ENCODE measurements around the gene THRAP3.
"Not testable (repeated sequence)": the region's sequence is repeated elsewhere in the genome, so short reads cannot be mapped to it uniquely, and the experiment has no call there.

Gene THRAP3

DNA sequence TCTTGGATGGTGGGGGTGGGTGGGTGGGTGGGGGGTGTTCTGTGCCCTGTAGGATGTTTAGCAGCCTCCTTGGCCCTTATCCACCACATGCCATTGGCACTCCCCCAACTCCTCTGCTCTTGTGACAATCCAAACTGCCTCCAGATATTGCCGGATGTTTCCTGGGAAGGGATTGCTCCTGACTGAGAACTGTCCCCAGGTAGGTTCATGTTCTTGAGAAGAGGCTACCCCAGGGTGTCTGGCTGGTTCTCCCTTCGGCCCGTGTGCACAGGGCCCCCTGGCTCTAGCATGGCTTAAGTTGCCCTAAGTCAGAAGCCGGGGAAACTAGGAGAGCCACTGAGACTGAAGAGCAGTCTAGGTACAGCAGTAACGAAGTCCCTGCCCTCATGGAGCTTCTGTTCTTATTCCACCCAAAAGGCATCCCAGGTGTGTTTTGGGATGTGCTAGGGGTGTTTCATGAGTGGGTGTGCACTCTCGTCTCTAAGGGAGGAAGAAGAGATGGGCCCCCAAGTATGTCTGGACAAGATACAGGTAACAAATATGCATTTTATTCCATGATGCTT, 19.8 kb upstream of the THRAP3 start:
- peak; percentile 60 for DNase-seq (ENCODE audit: low read depth, low spot score)

DNA sequence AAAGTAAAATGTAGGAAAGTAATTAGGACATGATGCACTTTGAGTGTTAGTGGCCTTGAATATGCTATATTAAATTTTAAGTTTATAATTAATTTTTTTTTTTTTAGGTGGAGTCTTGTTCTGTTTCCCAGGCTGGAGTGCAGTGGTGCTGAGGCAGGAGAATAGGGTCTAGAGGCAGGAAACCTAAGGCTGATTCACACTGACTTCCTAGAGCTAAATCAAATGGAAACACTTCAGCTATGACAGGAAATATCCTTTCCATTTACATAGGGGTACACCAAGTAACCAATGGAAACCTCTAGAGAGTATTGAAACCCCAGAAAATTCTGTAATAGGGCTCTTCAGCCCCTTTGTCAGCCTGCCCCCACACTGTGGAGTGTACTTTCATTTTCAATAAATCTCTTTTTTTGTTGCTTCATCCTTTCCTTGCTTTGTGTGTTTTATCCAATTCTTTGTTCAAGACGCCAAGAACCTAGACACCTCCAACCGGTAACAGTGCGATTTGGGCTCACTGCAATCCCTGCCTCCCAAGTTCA, 17.9 kb upstream of the THRAP3 start:
- DNase-seq (ENCODE audit: low read depth, low spot score) = no peak

DNA sequence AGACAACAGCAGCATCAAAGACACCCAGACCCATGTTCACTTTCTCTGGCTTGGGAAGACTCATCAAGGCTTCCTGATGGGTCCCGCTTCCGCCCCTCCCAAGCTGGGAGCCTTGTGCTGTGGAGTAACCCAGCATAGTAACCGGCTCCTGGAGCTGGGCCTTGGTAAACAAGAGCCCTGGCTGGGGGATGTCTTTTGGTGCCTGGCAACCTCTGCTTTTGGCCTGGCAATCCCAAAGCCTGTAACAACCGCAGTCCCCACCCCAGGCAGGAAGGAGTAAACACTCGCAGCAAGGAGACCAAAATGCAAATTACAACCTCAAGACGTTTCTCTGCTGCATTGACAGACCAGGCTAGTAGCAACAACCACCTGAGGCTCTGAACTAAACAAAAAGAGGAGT, 16.9 kb upstream of the THRAP3 start:
- DNase-seq (ENCODE audit: low read depth, low spot score) = peak; percentile 96

DNA sequence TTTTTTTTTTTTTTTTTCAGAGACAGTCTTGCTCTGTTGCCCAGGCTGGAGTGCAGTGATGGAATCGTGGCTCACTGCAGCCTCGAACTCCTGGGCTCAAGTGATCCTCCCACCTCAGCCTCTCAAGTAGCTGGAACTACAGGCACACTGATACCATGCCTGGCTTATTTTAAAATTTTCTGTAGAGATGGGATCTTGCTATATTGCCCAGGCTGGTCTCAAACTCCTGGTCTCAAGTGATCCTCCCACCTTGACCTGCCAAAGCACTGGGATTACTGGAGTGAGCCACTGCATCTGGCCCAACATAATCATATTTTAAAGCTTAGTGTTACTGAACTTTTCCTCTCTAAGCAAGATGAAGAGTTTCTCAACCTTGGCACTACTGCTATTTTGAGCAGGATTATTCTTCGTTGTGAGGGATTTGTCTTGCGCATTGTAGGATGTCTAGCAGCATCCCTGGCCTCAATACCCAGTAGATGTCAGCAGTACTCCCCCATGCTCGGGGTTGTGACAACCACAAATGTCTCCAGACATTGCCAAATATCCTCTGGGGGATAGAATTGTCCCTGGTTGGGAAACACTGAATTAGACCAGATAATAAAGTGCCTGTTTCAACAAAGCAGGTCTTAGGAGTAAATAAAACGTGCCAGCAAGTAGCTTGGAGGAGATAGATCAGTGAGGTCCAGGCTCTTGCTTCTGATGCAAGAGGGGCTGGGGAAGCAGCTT, 15.1 kb upstream of the THRAP3 start:
- DNase-seq (ENCODE audit: low read depth, low spot score) = no peak

DNA sequence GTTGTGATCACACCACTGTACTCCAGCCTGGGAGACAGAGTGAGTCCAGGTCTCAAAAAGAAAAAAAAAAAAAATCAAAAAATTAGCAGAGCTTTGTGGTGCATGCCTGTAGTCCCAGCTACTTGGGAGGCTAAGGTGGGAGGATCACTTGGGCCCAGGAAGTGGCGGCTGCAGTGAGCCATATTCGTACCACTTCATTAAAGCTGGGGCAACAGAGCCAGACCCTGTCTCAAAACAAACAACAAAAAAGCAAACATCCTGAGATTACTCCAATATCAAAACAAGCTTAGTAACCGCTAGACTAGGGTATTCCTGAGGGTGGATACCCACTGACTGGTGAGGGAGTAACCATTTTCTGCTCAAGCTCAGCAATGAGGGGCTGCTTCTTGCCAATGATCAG, 12.9 kb upstream of the THRAP3 start:
- no peak for DNase-seq (ENCODE audit: low read depth, low spot score)

DNA sequence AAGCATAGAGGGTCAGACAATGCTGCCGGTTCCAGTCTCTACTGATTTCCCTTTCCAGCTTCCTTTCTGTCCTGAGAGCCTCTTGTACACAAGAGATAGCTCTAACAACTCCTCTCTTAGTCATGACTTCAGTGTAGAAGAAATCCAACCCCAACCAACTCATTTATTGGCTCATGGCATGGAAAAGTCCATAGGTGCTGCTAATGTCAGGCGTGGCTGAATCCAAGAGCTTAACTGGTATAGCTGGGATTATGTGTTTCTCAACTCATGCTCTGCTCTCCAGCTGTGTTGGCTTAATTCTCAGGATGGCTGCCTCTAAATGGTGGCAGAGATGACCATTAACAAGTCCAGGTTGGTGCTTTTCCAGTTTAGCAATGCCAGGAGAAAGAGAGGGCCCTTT, 12.4 kb upstream of the THRAP3 start:
- DNase-seq (ENCODE audit: low read depth, low spot score) = no peak

DNA sequence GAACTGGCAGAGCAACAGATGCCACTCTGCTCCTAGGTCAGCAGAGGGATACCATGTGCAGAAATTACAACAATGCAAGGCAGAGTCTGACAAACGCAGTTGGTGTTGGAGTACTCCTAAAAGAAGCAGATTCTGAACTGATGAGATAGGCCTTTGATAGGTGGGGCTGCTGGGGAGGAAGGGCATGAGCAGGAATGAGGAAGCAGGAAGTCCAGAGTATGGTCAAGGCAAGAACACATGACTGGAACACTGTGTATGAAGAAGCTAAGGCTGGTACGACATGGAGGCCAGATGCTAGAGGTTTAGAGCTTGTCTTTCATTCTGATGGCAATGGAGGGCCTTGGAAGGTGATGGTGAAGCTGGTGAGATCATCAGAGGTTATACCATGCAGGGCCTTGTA, 11.5 kb upstream of the THRAP3 start:
- no peak for DNase-seq (ENCODE audit: low read depth, low spot score)

DNA sequence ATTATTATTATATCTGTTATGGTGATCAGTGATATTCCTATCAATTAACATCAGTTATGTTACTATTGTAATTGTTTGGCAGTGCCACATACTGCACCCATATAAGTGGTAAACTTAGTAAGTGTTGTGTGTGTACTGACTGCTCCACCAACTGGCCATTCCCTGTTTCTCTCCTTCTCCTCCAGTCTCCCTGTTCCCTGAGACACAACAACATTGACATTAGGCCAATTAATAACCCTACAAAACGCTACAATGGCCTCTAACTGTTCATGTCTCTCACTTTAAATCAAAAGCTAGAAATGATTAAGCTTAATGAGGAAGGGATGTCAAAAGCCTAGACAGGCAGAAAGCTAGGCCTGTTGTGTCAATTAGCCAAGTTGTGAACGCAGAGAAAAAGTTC, 6.6 kb upstream of the THRAP3 start:
- peak; percentile 68 for DNase-seq (ENCODE audit: low read depth, low spot score)

DNA sequence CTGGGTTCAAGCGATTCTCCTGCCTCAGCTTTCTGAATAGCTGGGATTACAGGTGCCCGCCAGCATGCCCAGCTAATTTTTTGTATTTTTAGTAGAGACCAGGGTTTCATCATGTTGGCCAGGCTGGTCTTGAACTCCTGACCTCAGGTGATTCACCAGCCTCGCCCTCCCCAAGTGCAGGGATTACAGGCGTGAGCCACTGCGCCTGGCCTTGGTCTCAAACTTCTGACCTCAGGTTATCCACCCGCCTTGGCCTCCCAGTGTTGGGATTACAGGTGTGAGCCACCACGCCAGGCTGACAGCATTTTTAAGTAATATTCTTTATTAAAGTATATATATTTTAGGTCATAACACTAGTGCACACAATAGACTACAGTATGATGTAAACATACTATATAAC, 2.3 kb upstream of the THRAP3 start:
- DNase-seq (ENCODE audit: low read depth, low spot score) = not testable (repeated sequence)

DNA sequence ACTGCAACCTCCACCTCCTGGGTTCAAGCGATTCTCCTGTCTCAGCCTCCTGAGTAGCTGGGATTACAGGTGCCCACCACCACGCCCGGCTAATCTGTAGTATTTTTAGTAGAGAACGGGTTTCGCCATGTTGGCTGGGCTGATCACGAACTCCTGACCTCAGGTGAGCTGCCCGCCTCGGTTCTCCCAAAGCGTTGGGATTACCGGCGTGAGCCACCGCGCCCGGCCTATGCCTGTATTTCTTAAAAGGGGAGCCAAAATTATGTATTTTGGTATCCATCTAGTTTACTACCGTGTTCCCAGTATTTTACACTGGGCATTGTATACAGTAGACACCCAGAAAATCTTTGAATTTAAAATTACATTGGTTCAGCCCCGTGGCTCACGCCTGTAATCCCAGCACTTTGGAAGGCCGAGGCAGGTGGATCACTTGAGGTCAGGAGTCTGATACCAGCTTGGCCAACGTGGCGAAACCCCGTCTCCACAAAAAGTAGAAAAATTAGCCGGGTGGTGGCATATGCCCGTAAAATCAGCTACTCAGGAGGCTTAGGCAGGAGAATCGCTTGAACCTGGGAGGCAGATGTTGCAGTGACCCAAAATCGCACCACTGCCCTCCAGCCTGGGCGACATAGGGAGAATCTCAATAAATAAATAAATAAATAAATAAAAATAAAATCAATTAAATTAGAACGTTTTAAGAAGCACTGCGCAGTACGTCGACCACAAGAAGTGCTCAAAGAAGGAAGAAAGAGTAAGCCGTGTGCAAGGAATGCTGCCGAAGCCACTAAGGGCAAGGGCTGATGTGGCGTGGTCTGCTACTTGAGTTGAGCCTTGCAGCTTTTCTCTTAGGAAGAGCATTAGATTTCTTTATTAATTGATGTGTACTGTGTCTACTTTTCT, 1.5 kb upstream of the THRAP3 start:
- no peak for DNase-seq (ENCODE audit: low read depth, low spot score)

DNA sequence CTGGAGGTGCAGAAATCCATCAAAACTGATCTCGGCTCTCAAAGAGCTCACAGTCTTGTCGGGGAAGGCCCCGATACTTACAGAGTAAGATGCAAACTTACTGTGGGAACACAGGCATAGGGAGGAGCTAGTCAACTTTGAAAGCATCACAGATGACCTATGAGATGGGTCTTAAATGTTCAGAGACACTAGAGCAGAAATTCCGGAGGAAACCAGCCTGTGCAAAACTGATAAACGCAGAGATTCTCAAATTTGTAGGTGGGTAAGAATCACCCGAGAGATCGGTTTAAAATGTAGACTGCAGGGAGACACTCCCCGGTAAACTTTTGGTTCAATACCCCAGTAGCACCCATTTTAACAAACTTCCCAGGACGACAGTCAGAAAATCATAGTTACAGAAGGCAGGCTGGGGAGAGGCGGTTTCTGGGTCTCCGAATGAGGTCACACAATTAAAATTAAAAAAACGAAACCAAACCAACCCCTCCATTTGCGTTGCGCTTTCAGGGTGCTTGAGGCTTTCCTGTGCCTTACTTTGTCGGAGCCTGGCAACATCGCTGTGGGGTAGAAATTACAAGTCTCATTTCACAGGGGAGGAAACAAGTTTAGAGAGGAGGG, 755 bp upstream of the THRAP3 start:
- DNase-seq (ENCODE audit: low read depth, low spot score) = peak; percentile 58

DNA sequence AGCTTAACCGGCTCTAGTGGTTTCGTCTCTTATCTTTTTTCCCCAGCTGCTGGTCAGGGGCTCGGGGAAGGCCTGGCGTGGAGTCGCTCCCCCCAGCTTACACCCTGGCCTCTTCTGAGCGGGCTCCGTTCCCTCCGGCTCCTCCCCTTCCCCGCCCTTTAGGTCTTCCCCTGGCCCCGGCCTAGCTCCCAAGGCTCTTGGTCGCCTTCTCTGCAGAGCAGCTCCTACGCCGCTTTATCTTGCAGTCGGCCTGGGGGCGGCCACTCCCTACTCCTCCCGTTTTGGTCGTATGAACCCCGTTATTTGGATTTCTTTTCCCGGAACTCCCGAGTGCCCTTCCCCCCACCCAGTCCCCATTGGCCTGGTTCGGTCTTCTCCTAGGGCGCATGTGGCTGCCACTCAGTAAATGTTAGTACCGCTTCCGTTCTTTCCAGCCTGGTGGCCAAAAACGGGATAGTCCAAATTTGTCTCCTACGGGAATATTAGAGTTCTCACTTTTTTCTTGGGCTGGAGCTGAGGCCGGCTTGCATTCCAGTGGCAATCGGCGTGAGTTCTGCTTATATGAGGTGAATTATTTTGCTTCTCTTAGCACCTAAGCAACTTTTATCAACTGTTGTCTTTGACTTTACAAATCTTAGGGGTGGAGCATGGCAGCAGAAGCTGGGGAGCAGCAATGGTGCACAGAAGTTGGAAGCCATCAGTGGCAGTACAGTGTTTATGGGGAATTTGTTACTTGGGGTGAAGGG, 467 bp downstream of the THRAP3 start:
- DNase-seq (ENCODE audit: low read depth, low spot score) = peak; percentile 92

DNA sequence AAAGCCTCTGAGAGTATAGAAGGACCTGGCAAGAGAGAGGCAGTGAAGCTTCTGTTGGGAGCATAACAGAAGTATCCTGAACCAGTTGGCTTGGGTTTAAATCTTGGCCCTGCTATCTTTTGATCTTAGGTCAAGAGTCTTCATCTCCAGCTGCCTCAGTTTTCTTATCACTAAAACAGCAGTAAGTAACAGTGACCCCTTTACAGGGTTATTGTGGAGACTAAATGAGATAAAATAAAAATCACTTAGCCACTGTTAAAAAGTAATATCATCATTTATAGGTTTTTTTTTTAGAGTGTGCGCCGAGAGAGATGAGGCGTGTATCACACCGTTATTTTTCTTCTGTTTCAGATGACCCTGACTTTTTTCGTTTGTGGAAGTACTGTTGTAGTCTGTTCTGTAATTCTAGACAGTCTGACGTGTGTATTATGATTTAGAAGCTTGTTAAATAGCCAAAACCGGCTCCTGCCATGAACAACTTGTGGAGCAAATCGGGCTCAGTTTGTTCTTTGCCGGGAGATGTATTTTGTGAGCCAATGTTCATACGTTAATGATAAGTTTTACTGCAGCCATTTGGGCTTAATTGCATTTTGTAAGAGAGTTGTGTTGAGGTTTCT, 1.1 kb downstream of the THRAP3 start:
- no peak for DNase-seq (ENCODE audit: low read depth, low spot score)

DNA sequence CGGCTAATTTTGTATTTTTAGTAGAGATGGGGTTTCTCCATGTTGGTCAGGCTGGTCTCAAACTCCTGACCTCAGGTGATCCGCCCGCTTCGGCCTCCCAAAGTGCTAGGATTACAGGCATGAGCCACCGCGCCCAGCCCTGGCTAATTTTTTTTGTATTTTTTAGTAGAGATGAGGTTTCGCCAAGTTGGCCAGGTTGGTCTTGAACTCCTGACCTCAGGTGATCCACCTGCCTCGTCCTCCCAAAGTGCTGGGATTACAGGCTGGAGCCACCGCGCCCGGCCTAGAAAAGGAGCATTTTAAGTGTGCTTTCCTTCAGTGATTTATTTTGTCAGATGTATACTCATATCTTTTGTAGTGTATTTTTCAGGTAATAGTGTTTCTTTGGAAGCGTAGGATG, 6.0 kb downstream of the THRAP3 start:
- DNase-seq (ENCODE audit: low read depth, low spot score) = not testable (repeated sequence)

DNA sequence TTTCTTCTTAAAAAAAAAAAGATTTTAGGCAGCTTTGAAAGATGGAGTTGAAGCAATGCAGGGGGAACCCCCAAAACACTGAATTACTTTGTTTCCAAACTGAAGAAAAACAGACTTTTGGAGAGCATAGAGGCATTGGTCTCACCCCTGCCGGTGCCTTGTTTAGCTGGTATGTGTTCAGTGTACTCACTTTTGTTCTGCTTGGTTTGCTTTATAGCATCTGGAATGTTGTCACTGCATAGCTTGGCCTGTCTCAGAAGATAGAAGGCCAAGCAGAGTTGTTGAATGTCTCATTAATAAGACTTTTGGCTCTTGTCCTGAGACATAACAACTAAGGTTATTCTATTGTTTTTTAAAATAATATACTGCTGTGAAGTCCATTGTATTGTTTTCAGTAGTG, 6.9 kb downstream of the THRAP3 start:
- DNase-seq (ENCODE audit: low read depth, low spot score) = peak; percentile 64

DNA sequence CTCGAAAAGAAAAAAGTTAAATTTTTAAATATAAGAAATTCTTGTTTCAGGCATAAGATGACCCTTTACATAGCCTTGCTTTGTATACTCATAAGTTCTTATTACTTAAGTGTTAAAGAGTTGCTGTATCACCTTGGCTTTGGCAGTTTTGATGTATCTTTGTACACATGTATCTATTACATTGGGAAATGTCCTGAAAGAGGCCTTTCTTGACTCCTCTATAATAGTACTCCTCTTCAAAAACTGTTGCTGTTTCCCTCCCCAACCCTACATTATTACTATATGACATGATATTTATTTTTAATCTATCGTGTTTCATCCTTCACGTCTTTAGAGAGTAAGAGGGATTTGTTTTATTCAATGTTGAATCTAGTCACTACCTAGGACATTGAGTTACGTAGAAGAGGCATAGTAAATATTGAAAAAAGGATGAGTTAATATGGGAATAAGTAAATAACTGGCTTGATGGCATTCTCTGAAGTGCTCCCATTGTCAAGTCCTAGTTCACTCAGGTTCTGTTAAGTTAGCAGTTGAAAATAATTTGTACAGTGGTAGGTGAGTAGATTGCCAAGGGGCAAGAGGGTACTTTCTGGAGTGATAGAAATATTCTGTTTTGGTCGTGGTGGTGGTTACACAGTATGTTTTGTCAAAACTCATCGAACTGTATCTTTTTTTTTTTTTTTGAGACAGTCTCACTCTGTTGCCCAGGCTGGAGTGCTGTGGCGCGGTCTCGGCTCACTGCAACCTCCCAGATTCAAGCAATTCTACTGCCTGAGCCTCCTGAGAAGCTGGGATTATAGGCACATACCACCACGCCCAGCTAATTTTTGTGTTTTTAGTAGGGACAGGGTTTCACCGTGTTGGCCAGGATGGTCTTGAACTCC, 8.2 kb downstream of the THRAP3 start:
- DNase-seq (ENCODE audit: low read depth, low spot score) = no peak

DNA sequence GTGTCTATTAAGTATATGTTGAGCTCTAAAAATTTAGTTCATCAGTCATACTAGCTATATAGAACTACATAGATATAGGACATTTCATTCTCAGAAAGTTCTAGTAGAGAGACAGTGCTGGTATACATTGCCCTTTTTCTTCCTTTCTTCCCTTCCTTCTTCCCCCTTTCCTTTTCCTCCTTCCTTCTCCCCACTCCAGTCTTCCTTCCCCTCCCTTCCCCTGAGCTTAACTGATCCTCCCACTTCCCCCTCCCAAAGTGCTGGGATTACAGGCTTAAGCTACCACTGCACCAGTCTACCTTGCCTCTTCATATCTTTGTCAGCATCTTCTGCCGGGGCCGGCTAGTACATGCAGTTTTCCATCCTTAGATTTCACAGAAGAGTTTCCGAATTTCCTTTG, 12.1 kb downstream of the THRAP3 start:
- DNase-seq (ENCODE audit: low read depth, low spot score) = no peak

DNA sequence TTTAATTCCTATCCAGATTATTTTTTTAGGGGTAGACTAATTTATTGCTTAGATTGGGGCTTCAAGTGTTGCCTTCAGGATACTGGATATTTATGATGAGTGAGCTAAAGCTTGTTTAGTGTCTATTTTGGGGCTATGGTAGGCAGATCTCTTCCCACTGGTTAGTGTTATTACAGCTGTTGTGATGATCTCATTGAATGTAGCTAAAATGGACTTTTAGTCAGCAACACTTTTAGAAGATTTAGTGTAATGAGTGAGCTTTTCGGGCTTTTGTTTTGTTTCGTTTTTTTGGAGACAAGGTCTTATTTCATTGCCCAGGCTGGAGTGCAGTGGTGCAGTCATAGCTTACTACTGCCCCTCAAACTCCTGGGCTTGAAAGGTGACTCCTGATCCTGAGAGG, 14.2 kb downstream of the THRAP3 start:
- no peak for DNase-seq (ENCODE audit: low read depth, low spot score)

DNA sequence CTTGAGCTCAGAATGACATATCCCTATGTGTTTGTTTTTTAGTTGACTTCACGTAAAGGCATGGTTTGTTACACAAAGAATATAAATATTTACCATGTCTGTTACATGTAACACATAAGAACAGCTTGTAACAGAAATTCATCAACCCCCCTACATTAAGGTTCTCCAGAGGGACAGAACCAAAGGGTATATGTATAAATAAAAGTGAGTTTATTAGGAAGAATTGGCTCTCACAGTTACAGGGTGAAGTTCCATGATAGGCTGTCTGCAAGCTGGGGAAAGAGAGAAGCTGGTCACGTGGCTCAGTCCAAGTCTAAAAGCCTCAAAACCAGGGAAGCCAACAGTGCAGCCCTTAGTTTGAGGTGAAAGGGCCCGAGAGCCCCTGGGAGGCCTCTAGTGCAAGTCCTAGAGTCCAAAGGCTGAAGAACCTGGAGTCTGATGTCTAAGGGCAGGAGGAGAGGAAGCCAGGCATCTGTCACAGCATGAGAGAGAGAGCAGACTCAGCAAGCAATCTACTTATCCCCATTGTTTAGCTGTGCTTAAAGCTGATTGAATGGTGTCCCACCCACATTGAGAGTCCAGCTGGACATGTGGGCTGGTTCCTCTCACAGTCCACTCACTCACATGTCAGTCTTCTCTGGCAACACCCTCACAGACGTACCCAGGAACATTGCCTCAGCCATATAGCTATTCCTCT, 15.8 kb downstream of the THRAP3 start:
- no peak for DNase-seq (ENCODE audit: low read depth, low spot score)
